CD4-positive, alpha-beta T cell treated with Interleukin-2 at 100 ng/mL for 4 hours (primary cell): Measurements from ENCODE around the gene ACP5.
"Not testable (repeated sequence)": the region's sequence is repeated elsewhere in the genome, so short reads cannot be mapped to it uniquely, and the experiment has no call there.

Source experiments
- DNase-seq: peaks from one replicate; pipeline ENCODE4 v3.0.0-alpha.2; 2020; ENCODE audit warnings: low spot score

Gene ACP5

GRCh38 chr19:11577451-11578257, at the start of gene ACP5:
Gene ACP5, minus strand, starts transcription at chr19:11577645. Its CDS starts 328 bp downstream, at chr19:11577317.
- DNase-seq = no peak

- DNase-seq = no peak
Observed at GRCh38 chr19:11626252-11626651, 48.8 kb upstream of the ACP5 start.

GRCh38 chr19:11624069-11624463, 46.6 kb upstream of the ACP5 start:
- DNase-seq = no peak

GRCh38 chr19:11622401-11622800, 45.0 kb upstream of the ACP5 start:
- DNase-seq = not testable (repeated sequence)

GRCh38 chr19:11620553-11620952, 43.1 kb upstream of the ACP5 start:
- no peak for DNase-seq

GRCh38 chr19:11617180-11618062, 40.0 kb upstream of the ACP5 start:
- no peak for DNase-seq

- no peak for DNase-seq
Observed at GRCh38 chr19:11612816-11613511, 35.5 kb upstream of the ACP5 start.

- no peak for DNase-seq
Observed at GRCh38 chr19:11611730-11612129, 34.3 kb upstream of the ACP5 start.

GRCh38 chr19:11606484-11606883, 29.0 kb upstream of the ACP5 start:
- DNase-seq = no peak

- DNase-seq = not testable (repeated sequence)
Observed at GRCh38 chr19:11599704-11600103, 22.3 kb upstream of the ACP5 start.

- DNase-seq = no peak
Observed at GRCh38 chr19:11598746-11599145, 21.3 kb upstream of the ACP5 start.

- DNase-seq = no peak
Observed at GRCh38 chr19:11598103-11598483, 20.6 kb upstream of the ACP5 start.

- DNase-seq = peak; percentile 96
Observed at GRCh38 chr19:11597202-11598102, 20.0 kb upstream of the ACP5 start, which contains the start of gene ZNF627. Gene ZNF627, plus strand, starts transcription at chr19:11597483. Its CDS starts 145 bp downstream, at chr19:11597628.

- DNase-seq = no peak
Observed at GRCh38 chr19:11596156-11596555, 18.7 kb upstream of the ACP5 start.

GRCh38 chr19:11594084-11594483, 16.6 kb upstream of the ACP5 start:
- DNase-seq = no peak

- DNase-seq = no peak
Observed at GRCh38 chr19:11587975-11588631, 10.7 kb upstream of the ACP5 start.

- peak; percentile 80 for DNase-seq
Observed at GRCh38 chr19:11587302-11587974, 10.0 kb upstream of the ACP5 start.

GRCh38 chr19:11586331-11586730, 8.9 kb upstream of the ACP5 start:
- no peak for DNase-seq

- DNase-seq = peak; percentile 53
Observed at GRCh38 chr19:11581740-11582139, 4.3 kb upstream of the ACP5 start.

- no peak for DNase-seq
Observed at GRCh38 chr19:11580116-11580515, 2.7 kb upstream of the ACP5 start.
